Measurements from ENCODE around the gene CDYL2. TPM values are rescaled to one million over a fixed set of nuclear protein-coding genes. Genes with fewer than 3 reads are reported as not detected.

Gene CDYL2
- total RNA-seq, 4 donors from 2014 or later, result 0.80 to 2.8 (median 1.8) TPM

GRCh38 chr16:80614908-80615671, 189.3 kb downstream of the CDYL2 start:
- TF ChIP-seq POLR2A (IDR thresholded peaks at IDR 0.05), result no peak
- TF ChIP-seq, protein P1, sequence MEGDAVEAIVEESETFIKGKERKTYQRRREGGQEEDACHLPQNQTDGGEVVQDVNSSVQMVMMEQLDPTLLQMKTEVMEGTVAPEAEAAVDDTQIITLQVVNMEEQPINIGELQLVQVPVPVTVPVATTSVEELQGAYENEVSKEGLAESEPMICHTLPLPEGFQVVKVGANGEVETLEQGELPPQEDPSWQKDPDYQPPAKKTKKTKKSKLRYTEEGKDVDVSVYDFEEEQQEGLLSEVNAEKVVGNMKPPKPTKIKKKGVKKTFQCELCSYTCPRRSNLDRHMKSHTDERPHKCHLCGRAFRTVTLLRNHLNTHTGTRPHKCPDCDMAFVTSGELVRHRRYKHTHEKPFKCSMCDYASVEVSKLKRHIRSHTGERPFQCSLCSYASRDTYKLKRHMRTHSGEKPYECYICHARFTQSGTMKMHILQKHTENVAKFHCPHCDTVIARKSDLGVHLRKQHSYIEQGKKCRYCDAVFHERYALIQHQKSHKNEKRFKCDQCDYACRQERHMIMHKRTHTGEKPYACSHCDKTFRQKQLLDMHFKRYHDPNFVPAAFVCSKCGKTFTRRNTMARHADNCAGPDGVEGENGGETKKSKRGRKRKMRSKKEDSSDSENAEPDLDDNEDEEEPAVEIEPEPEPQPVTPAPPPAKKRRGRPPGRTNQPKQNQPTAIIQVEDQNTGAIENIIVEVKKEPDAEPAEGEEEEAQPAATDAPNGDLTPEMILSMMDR (IDR thresholded peaks at IDR 0.05 in 4 of 5, conservative IDR thresholded peaks at IDR 0.05 in 1 of 5), result no peak
- Histone ChIP-seq H3K4me1 (no peaks in the 10 kb centered on the region), H3K9me3 (no peaks in the 10 kb centered on the region), H3K4me3 (no peak overlapping the region), H3K36me3 (no peaks in the 10 kb centered on the region), H3K27me3 (no peaks in the 10 kb centered on the region), H3K27ac (no peak overlapping the region)
- in situ Hi-C loops (cut with MboI; ENCODE audit: low sequenced_read_pairs in 4 of 4) (no loop called here), intact Hi-C loops (cut with DNase I; ENCODE audit: low total_unique reads) (no loop called here)
- ATAC-seq, result no peak
- DNase-seq, result no peak

DNA sequence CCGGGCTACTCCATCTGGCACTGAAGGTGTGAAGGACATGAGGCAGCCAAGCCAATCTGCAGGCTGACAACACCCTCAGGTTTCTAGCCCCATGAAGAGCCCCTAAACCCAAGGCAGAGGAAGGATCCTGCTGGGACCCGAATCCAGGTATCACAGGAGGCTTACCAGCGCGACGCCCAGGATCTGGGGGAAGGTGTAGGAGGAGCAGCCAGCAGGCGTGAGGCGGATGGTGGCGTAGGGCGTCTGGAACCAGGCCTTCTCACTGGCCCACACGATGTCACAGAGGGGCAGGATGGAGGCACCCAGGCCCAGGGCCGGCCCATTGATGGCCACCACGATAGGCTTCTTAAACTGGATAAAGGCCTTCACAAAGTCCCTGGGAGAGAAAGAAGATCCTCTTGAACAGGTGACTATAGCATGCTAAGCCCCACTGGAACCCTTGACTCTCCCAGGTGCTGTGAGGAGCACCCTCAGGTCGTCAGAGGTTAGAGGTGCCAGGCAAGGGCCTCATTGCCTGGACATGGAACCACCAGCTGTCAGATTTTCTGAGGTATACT, 191.9 kb downstream of the CDYL2 start:
- ATAC-seq (no peak), DNase-seq (no peak)
- H3K9me3 ChIP-seq, result no peaks in the 10 kb centered on the region
- H3K27me3 ChIP-seq, result no peaks in the 10 kb centered on the region
- H3K27ac ChIP-seq, result no peak overlapping the region
- no peaks in the 10 kb centered on the region for H3K4me1 ChIP-seq
- no peak overlapping the region for H3K4me3 ChIP-seq
- TF ChIP-seq, protein P1 (IDR thresholded peaks at IDR 0.05 in 4 of 5, conservative IDR thresholded peaks at IDR 0.05 in 1 of 5), result no peak
- no peak for TF ChIP-seq POLR2A (IDR thresholded peaks at IDR 0.05)
- in situ Hi-C loops (cut with MboI; ENCODE audit: low sequenced_read_pairs in 4 of 4), result no loop called here
- intact Hi-C loops (cut with DNase I; ENCODE audit: low total_unique reads), result no loop called here
- H3K36me3 ChIP-seq, result no peaks in the 10 kb centered on the region

DNA sequence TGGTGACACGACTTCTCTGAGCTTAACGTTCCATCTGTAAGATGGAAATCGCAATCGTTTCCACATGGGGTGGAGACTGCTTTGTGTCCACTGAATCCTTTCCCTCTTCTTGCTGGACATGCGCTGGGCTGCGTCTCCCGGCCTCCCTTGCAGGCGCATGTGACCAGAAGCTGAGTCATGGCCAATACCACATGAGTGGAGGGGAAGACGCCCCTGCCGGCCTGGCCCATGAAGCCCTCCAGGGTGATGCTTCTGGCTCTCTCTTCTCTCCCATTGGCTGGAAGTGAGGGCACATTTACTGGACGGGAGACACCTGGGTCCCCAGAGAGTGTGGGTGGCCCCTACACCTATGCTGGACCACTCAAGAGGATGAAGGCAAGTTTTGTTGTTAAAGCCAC, 192.5 kb downstream of the CDYL2 start:
- Histone ChIP-seq H3K9me3 (no peaks in the 10 kb centered on the region), H3K4me3 (no peak overlapping the region), H3K27ac (no peak overlapping the region), H3K4me1 (no peaks in the 10 kb centered on the region), H3K27me3 (no peaks in the 10 kb centered on the region), H3K36me3 (no peaks in the 10 kb centered on the region)
- intact Hi-C loops (cut with DNase I; ENCODE audit: low total_unique reads) (no loop called here), in situ Hi-C loops (cut with MboI; ENCODE audit: low sequenced_read_pairs in 4 of 4) (no loop called here)
- DNase-seq, result no peak
- no peak for ATAC-seq
- no peak for TF ChIP-seq POLR2A (IDR thresholded peaks at IDR 0.05)
- TF ChIP-seq, protein P1 (IDR thresholded peaks at IDR 0.05 in 4 of 5, conservative IDR thresholded peaks at IDR 0.05 in 1 of 5), result no peak

DNA sequence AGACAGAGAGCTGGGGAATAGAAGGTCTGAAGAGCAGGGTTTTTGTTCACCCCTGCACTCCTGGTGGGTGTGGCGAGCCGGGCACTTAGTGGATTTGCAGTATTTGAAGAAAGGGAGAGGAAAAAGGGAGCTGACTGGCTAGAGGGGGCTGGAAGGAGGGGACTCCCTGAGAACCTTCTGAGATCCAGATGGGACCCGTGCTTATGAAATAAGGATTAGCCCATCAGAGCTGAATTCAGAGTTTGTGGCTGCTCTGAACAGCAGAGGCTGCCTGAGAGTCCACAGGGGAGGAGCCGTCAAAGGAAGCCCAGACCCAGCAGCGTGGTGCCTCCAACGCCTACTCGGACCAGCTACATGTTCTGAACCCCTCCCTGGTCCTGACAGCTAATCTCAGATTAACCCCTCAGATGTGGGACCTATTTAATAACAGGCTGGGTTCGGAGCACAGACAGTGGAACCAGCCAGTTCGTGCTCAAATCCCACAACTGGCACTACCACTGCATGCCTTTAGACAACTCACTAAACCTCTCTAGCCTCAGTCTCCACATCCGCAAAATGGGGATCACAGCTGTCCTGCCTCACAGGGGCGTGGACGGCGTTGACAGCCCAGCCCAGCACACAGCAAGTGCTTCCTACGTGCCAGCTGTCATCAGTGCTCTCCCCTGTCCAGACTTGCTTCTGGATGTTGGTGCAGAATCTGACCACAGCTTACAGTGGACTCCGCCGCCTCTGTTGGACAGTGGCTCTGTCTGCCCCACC, 193.0 kb downstream of the CDYL2 start:
- TF ChIP-seq, protein P1 (IDR thresholded peaks at IDR 0.05 in 4 of 5, conservative IDR thresholded peaks at IDR 0.05 in 1 of 5), result no peak
- no peak for TF ChIP-seq POLR2A (IDR thresholded peaks at IDR 0.05)
- DNase-seq, result no peak

More for the DNA sequence above, 193.0 kb downstream of the CDYL2 start:
- Histone ChIP-seq H3K36me3 (no peaks in the 10 kb centered on the region), H3K27ac (no peak overlapping the region), H3K9me3 (no peaks in the 10 kb centered on the region), H3K4me1 (no peaks in the 10 kb centered on the region), H3K27me3 (no peaks in the 10 kb centered on the region), H3K4me3 (no peak overlapping the region)
- in situ Hi-C loops (cut with MboI; ENCODE audit: low sequenced_read_pairs in 4 of 4), result no loop called here
- intact Hi-C loops (cut with DNase I; ENCODE audit: low total_unique reads), result no loop called here
- ATAC-seq, result no peak
